HT1080 (cell line): ENCODE data around the gene PRDX5. TPM values are rescaled to one million over a fixed set of nuclear protein-coding genes. Genes with fewer than 3 reads are reported as not detected.

ENCODE experiments used
- DNase-seq: peaks from one replicate; pipeline ENCODE4 v3.0.0-alpha.2; 2015; ENCODE audit warnings: low read depth
- polyA plus RNA-seq, 2 experiments: library from polyadenylated mRNA; depleted of rRNA; stranded (reverse); fragments of >200 nt; gene quantifications; 2 replicates each; pipeline ENCODE4 v1.2.3, GENCODE V29; 2015
- total RNA-seq: library from RNA; depleted of rRNA; stranded (reverse); fragments of >200 nt; shearing (Covaris generic); gene quantifications from 2 replicates; pipeline ENCODE4 v1.2.3, GENCODE V29; 2014; rRNA removed

Gene PRDX5
- 274 and 324 TPM in 2 replicates for total RNA-seq
- 288 and 329 TPM in 2 replicates for polyA plus RNA-seq (2015; cell fraction: cytosol; rRNA removed)
- polyA plus RNA-seq (2015; cell fraction: nucleus; rRNA removed), result 115 and 139 TPM in 2 replicates

- DNase-seq, result peak; percentile 96
Measured at GRCh38 chr11:64317961-64318765, at the start of gene PRDX5. Gene PRDX5, plus strand, starts transcription at chr11:64318121. Its CDS starts 95 bp downstream, at chr11:64318216.

- peak; percentile 56 for DNase-seq
Measured at GRCh38 chr11:64268893-64269539, 48.9 kb upstream of the PRDX5 start.

- DNase-seq, result peak; percentile 100
Measured at GRCh38 chr11:64269540-64270220, 48.2 kb upstream of the PRDX5 start.

- no peak for DNase-seq
Measured at GRCh38 chr11:64275031-64275800, 42.7 kb upstream of the PRDX5 start.

- no peak for DNase-seq
Measured at GRCh38 chr11:64275841-64276240, 42.1 kb upstream of the PRDX5 start.

GRCh38 chr11:64276653-64277431 lies 41.1 kb upstream of the PRDX5 start:
- peak; percentile 92 for DNase-seq

- DNase-seq, result no peak
Measured at GRCh38 chr11:64278576-64279190, 39.2 kb upstream of the PRDX5 start.

GRCh38 chr11:64281957-64282770 lies 35.8 kb upstream of the PRDX5 start:
- no peak for DNase-seq

- no peak for DNase-seq
Measured at GRCh38 chr11:64283092-64283491, 34.8 kb upstream of the PRDX5 start.

- DNase-seq, result peak; percentile 90
Measured at GRCh38 chr11:64284048-64284961, 33.6 kb upstream of the PRDX5 start, which contains the start of gene BAD. Gene BAD, minus strand, starts transcription at chr11:64284665. Its CDS starts 297 bp downstream, at chr11:64284368.

GRCh38 chr11:64284962-64285884 lies 32.7 kb upstream of the PRDX5 start, which contains the start of gene GPR137:
Gene GPR137, plus strand, starts transcription at chr11:64285848. Its CDS starts 677 bp downstream, at chr11:64286525.
- DNase-seq, result peak; percentile 69

GRCh38 chr11:64285885-64286800 lies 31.8 kb upstream of the PRDX5 start:
- DNase-seq, result peak; percentile 40

- DNase-seq, result no peak
Measured at GRCh38 chr11:64286801-64287159, 31.1 kb upstream of the PRDX5 start.

GRCh38 chr11:64287676-64288352 lies 30.1 kb upstream of the PRDX5 start:
- DNase-seq, result no peak

GRCh38 chr11:64288353-64288750 lies 29.6 kb upstream of the PRDX5 start:
- DNase-seq, result no peak
